Activated naive CD8-positive, alpha-beta T cell treated with anti-CD3 and anti-CD28 coated beads, Interleukin-2, amount 50 U/mL, for 24 hours (primary cell): Measurements from ENCODE around the gene LRRC58.

ENCODE experiments used
- ATAC-seq: fragments of 150-1000 bp; cut with Tn5 transposase; one replicate; pipeline ENCODE4 v1.10.0; 2021
- DNase-seq: peaks from one replicate; pipeline ENCODE4 v3.0.0; 2021
- H3K27ac Mint-ChIP-seq: one replicate; pipeline ENCODE4 v1.8.0; 2021; ENCODE audit warnings: mild to moderate bottlenecking, mixed read lengths
- H3K27me3 Mint-ChIP-seq: one replicate; pipeline ENCODE4 v1.8.0; 2021; ENCODE audit warnings: mixed read lengths
- H3K36me3 Mint-ChIP-seq: one replicate; pipeline ENCODE4 v1.8.0; 2021; ENCODE audit warnings: low read depth, mixed read lengths
- H3K4me1 Mint-ChIP-seq: one replicate; pipeline ENCODE4 v1.8.0; 2021; ENCODE audit warnings: mixed read lengths
- H3K4me3 Mint-ChIP-seq: one replicate; pipeline ENCODE4 v1.8.0; 2021; ENCODE audit warnings: mild to moderate bottlenecking, moderate library complexity, mixed read lengths
- H3K9me3 Mint-ChIP-seq: one replicate; pipeline ENCODE4 v1.8.0; 2021; ENCODE audit warnings: mixed read lengths

Gene LRRC58

GRCh38 chr3:120280026-120280425, 69.1 kb downstream of the LRRC58 start:
- no peak for DNase-seq
- no peaks in the 10 kb centered on the region for H3K9me3 Mint-ChIP-seq

GRCh38 chr3:120276767-120277166, 72.4 kb downstream of the LRRC58 start:
- no peak for DNase-seq
- Mint-ChIP-seq H3K36me3 (no peaks in the 10 kb centered on the region), H3K27ac (no peak overlapping the region), H3K4me3 (no peak overlapping the region), H3K27me3 (peaks cover 34% of the 10 kb centered on the region), H3K9me3 (no peaks in the 10 kb centered on the region), H3K4me1 (no peaks in the 10 kb centered on the region)
- ATAC-seq = no peak

More at GRCh38 chr3:120280026-120280425, 69.1 kb downstream of the LRRC58 start:
- Mint-ChIP-seq H3K36me3 (no peaks in the 10 kb centered on the region), H3K27me3 (peaks cover 57% of the 10 kb centered on the region), H3K4me1 (no peaks in the 10 kb centered on the region), H3K4me3 (no peak overlapping the region), H3K27ac (no peak overlapping the region)
- ATAC-seq = no peak

- DNase-seq (no peak), ATAC-seq (no peak)
- Mint-ChIP-seq H3K4me1 (no peaks in the 10 kb centered on the region), H3K27ac (no peak overlapping the region), H3K9me3 (no peaks in the 10 kb centered on the region), H3K4me3 (no peak overlapping the region), H3K27me3 (peaks cover 31% of the 10 kb centered on the region), H3K36me3 (no peaks in the 10 kb centered on the region)
These were observed 73.5 kb downstream of the LRRC58 start for GRCh38 chr3:120275618-120276017.

GRCh38 chr3:120274739-120275167, 74.4 kb downstream of the LRRC58 start:
- Mint-ChIP-seq H3K4me1 (no peaks in the 10 kb centered on the region), H3K27ac (no peak overlapping the region), H3K36me3 (no peaks in the 10 kb centered on the region), H3K4me3 (no peak overlapping the region), H3K27me3 (peaks cover 31% of the 10 kb centered on the region), H3K9me3 (no peaks in the 10 kb centered on the region)
- DNase-seq = no peak
- no peak for ATAC-seq
